ENCODE data around the gene UBAC1.
"Not testable (repeated sequence)": the region's sequence is repeated elsewhere in the genome, so short reads cannot be mapped to it uniquely, and the experiment has no call there.

UBAC1 gene

DNA sequence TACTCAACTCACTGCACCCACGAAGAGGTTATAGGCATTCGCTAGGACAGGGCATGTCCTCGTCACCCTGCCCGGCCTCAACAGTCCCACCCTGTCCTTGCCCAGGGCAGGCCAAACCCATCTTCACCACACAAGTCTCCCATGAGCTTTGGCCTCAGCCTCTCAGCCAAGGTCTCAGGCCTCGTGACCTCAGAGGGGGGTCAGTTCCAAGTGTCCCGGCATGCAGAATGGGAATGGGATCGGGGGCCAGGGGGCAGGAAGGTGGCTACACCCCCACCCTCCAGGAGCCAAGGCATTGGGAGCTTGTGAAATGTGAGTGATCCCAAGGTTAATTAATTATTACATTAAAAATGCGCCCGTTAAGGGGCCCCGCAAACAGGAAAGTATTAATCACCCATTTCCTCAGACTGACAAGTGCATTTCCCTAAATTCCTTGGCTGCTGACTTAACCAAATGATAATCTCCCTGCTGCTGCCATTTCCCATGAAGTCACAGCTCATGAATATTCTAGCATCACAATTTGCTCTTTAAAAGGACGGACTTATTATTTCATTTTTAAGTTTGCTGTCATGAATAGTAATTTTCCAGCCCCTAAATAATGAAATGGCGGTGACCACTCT is 8.0 kb upstream of the UBAC1 start:
- TF ChIP-seq JUND (IDR thresholded peaks at IDR 0.05; ENCODE audit: low read depth): no peak
- DNase-seq (ENCODE audit: low read depth in 1 of 2, low spot score in 1 of 2): no peak
- in situ Hi-C loops (cut with HindIII; ENCODE audit: low pct_unique_long_range_greater_than_20kb, low sequenced_read_pairs): no loop called here

DNA sequence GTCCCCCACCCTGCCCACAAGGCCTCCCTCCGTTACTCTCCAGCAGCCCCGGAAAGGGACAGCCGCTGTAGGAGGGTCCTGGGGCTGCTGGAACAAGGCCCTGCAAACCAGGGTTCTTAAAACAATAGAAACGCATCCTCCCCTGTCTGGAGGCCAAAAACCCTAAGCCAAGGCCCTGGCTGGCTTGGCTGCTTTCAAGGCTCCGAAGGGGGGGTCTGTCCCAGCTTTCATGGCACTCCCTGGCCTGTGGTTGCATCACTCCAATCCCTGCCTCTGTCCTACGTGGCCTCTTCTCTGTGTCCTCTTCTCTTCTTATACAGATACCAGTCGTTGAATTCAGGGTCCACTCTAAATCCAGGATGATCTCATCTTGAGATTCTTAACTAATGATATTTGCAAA is 7.4 kb upstream of the UBAC1 start:
- no peak for DNase-seq (ENCODE audit: low read depth in 1 of 2, low spot score in 1 of 2)
- in situ Hi-C loops (cut with HindIII; ENCODE audit: low pct_unique_long_range_greater_than_20kb, low sequenced_read_pairs): no loop called here
- TF ChIP-seq JUND (IDR thresholded peaks at IDR 0.05; ENCODE audit: low read depth): no peak

DNA sequence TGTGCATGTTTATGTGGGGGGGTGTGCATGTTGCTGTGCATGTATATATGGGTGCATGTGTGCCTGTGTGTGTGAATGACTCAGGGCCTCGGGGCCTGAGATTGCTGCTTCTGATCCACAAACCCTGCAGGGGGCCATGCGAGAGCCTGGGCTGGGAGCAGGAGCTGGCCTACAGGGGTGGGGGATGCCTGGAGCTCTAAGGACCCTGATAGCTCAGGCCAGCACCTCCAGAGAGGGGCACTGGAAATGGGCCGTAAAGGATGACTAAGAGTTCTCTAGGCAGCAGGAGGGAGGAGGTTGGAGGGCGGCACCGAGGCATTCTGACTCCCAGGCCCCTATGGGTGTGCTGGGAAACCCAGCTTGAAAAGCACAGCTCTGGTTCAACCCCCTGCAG is 6.9 kb upstream of the UBAC1 start:
- no peak for TF ChIP-seq JUND (IDR thresholded peaks at IDR 0.05; ENCODE audit: low read depth)
- in situ Hi-C loops (cut with HindIII; ENCODE audit: low pct_unique_long_range_greater_than_20kb, low sequenced_read_pairs): no loop called here
- DNase-seq (ENCODE audit: low read depth in 1 of 2, low spot score in 1 of 2): no peak

DNA sequence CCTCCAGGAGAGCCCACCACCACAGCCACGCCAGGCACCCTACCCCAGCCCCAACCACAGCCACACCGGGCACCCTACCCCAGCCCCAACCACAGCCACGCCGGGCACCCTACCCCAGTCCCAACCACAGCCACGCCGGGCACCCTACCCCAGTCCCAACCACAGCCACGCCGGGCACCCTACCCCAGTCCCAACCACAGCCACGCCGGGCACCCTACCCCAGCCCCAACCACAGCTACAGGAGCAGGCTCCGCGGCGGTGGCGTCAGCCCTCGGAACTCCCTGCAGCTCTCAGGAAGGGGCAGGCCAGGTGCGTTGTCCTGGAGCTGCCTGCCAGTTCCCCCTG is 5.7 kb upstream of the UBAC1 start:
- in situ Hi-C loops (cut with HindIII; ENCODE audit: low pct_unique_long_range_greater_than_20kb, low sequenced_read_pairs): not testable (repeated sequence)

DNA sequence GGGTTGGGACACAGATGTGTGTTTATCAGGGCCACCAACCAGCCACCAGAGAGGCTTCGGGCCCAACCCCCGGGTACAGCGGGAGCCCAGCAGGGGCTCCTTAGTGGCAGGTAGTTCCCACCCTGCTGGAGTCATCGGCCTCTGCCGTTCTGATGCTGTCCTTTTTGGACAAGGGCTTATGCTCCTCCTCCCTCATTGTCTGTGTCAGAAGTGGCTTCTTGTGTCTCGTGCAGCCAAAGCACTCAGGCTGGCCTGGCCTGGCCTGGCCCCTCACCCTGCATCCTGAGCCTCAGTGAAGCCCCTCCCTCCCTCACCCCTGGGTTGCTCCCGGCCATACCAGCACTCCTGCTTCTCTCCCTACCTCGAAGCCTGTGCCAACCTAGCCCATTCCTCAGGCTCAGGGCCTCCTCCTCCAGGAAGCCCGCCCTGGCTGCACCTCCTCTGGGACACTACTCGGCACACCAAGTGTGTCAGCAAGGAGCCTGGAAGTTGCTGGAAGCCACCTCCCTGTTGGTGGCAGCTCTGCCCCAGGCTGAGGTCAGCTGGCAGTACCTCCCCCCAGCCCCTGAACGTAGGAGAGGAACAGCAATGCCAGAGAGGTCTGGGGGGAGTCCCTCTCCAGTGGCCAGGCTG is 4.1 kb upstream of the UBAC1 start:
- in situ Hi-C loops (cut with HindIII; ENCODE audit: low pct_unique_long_range_greater_than_20kb, low sequenced_read_pairs): no loop called here
- TF ChIP-seq JUND (IDR thresholded peaks at IDR 0.05; ENCODE audit: low read depth): no peak
- no peak for DNase-seq (ENCODE audit: low read depth in 1 of 2, low spot score in 1 of 2)

More for the DNA sequence above, 5.7 kb upstream of the UBAC1 start:
- DNase-seq (ENCODE audit: low read depth in 1 of 2, low spot score in 1 of 2): not testable (repeated sequence)

DNA sequence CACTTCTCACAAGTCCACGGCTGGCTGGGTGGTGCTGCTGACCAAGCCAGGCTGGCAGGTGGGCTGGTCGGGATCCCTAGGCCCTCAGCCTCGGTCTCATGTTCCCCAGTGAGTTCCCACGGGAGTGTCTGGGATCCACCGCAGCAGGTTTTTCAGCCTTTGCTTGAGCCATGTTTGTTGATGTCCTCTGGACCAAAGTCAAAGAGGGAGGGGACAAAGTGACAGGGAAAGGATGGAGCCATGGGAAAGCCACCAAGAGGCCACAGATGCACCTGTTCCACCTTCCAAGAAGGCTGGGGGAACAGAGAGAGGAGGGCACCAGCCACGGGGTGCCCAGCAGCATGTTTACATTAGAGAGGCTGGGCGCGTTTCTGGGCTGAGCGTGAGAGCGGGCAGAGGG is 2.8 kb upstream of the UBAC1 start:
- DNase-seq (ENCODE audit: low read depth in 1 of 2, low spot score in 1 of 2): peak in 1 of 2 experiments; percentile 88
- no peak for TF ChIP-seq JUND (IDR thresholded peaks at IDR 0.05; ENCODE audit: low read depth)
- in situ Hi-C loops (cut with HindIII; ENCODE audit: low pct_unique_long_range_greater_than_20kb, low sequenced_read_pairs): no loop called here

DNA sequence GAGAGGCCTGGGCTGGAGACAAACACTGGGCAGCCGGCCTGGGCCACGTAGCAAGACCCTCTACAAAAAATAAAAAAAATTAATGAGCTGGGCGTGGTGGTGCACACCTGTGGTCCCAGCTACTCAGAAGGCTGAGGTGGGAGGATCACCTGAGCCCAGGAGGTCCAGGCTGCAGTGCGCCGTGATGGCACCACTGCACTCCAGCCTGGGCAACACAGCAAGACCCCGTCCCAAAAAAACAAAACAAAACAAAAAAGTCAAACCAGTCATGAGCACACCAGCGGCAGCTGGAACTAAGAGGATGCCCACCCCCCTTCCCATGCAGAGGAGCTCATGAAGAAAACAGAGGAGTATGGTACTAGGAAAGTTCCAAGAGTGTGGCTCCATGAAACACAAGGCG is 2.2 kb upstream of the UBAC1 start:
- no peak for DNase-seq (ENCODE audit: low read depth in 1 of 2, low spot score in 1 of 2)
- no peak for TF ChIP-seq JUND (IDR thresholded peaks at IDR 0.05; ENCODE audit: low read depth)
- in situ Hi-C loops (cut with HindIII; ENCODE audit: low pct_unique_long_range_greater_than_20kb, low sequenced_read_pairs): no loop called here

DNA sequence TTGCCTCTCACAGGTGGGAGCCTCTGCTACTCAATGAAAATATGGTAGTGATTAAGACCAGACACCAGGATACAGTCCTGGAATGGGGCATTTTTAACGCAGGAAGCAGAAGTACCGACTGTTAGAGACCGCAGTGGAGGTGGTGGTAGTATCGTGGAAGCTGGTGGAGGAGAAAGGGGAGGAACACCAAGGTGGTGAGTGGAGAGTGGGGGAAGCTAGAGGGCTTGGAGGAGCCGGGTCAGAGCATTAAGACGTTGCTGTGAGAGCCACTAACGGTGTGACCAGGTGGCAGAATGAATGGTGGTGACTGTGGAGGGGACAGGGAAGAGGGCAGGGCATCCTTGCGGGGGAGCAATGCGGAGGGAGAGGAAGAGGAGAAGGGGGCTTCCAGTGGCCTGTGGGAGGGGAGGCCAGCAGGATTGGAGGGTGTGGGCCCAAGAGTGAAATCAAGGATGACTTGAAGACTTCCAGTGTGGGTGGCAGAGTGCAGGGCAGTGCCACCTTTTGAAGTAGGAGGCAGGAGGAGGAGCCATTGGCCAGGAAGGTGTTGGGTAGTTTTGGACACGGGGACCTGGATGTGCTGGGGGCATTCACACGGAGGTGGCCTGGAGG is 1.6 kb upstream of the UBAC1 start:
- DNase-seq (ENCODE audit: low read depth in 1 of 2, low spot score in 1 of 2): no peak
- no peak for TF ChIP-seq JUND (IDR thresholded peaks at IDR 0.05; ENCODE audit: low read depth)
- in situ Hi-C loops (cut with HindIII; ENCODE audit: low pct_unique_long_range_greater_than_20kb, low sequenced_read_pairs): no loop called here

DNA sequence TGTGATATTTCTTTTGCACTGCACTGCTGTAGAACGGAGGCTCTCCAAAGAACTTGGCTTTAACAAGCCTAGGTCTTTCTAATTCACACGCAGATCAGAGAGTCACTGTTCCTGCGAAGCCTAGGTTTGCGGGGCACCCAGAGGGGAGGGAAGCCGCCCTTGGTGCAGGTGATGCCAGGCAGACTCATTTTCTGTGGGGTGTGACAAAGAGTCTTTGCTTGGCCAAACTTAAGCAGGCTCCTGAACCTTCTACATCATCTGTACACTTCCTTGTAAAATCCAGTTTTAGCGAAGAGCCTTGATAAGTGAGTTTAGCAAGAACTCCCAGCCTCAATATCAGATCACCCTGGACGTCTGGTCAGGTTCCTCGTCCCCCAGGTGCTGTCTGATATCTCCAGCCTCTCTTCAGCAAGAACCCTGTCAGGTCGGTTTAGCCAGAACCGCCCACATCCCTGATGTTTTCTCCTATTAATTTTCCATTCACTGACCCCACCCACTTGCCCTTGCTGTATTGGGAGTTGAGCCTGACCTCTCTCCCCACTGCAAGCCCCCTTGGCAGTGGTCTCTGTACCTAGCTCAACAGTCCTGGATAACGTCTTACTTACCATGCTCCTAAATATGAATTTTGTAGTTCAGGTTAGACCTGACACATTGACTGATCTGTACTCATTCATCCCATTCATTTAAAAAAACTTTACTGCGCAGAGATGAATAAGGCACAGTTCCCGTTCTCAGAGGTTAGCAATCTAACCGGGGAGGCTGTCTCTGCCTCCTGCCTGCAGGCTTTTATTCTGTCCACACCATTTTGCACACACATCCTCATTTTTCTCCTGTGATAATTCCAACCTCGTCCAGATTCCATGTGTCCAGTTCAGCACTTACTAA is 880 bp upstream of the UBAC1 start:
- TF ChIP-seq JUND (IDR thresholded peaks at IDR 0.05; ENCODE audit: low read depth): no peak
- in situ Hi-C loops (cut with HindIII; ENCODE audit: low pct_unique_long_range_greater_than_20kb, low sequenced_read_pairs): no loop called here
- no peak for DNase-seq (ENCODE audit: low read depth in 1 of 2, low spot score in 1 of 2)

DNA sequence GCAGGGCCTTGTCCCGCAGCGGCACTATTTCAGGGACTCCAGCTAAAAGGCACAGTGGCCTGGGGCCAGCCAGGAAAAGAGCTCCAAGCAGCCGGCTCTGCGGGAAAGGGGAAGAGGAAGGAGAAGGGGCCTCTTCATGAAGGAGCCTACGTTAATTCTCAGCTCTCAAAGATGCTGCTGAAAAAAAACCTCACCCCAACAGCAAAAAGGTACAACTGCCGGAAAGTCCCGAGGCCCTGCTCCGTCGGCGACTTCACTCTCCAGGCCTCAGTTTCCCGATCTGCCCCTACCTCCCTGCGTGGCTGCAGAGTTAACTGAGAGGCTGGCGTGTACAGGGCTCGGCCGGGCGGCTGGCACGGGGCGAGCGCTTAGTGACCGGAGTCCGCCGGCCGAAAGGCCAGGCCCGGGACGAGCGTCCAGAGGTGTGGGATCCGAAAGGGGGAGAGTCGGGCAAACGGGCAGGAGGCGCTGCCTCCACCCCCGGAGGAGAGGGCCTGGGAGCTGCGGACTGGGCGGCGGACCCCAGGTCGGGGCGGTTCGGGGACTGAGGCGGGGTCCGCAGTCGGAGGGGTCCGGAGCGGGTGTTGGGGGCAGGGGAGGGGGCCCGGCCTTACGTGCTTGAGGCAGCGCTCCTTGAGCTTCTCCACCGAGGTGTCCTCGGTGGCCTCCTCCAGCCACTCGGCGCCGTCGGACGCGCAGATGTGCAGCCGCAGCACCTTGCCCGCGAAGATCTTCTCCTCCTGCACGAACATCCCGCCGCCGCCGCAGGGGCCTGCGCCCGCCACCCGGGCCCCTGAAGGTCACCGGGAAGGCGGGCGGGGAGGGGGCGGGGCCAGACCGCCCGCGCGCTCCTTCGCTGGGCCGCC is 529 bp downstream of the UBAC1 start:
- no peak for TF ChIP-seq JUND (IDR thresholded peaks at IDR 0.05; ENCODE audit: low read depth)
- in situ Hi-C loops (cut with HindIII; ENCODE audit: low pct_unique_long_range_greater_than_20kb, low sequenced_read_pairs): no loop called here
- DNase-seq (ENCODE audit: low read depth in 1 of 2, low spot score in 1 of 2): peak in 1 of 2 experiments; percentile 66

DNA sequence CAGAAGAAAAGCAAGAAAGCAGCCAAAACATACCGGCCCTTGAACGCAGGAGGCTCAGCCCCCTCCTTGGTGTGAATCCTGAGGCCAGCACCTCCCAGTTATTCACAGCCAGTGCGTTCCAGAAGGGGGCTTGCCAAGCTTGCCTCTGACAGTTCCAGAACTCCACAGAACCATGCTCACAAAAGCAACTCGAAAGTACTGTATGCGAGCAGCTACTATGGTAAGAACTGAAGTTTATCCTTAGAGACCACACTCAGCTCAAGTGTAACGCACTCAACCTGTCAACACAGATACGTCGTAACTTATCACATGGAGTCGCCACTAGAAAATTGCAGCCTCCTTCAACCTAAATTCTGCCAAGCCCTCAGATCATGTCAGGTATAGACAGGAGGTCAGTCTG is 1.4 kb downstream of the UBAC1 start:
- in situ Hi-C loops (cut with HindIII; ENCODE audit: low pct_unique_long_range_greater_than_20kb, low sequenced_read_pairs): no loop called here
- TF ChIP-seq JUND (IDR thresholded peaks at IDR 0.05; ENCODE audit: low read depth): no peak
- DNase-seq (ENCODE audit: low read depth in 1 of 2, low spot score in 1 of 2): no peak

DNA sequence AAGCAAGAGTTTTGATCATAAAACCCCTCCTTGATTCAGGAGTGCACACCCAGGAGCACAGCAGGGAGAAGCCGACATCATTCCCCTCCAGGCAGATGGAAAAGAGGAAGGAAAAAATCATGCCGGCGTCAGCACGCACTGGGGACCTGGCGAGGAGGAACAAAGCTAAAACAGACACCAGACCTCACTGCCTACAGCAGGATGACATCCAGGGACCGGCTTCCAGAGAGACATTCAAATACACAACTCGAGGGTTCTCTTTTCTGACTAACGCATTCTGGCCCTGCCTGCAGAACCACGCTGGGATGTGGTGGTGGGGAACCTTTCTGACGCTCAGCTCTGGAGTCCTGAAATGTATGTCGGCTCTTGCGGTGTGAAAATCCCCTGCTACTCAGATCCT is 2.7 kb downstream of the UBAC1 start:
- DNase-seq (ENCODE audit: low read depth in 1 of 2, low spot score in 1 of 2): no peak
- TF ChIP-seq JUND (IDR thresholded peaks at IDR 0.05; ENCODE audit: low read depth): no peak
- in situ Hi-C loops (cut with HindIII; ENCODE audit: low pct_unique_long_range_greater_than_20kb, low sequenced_read_pairs): no loop called here
